CD4-positive, alpha-beta T cell treated with Interleukin-15 for 1 hour (primary cell): ENCODE data around the gene MMP28.

Source experiments
- DNase-seq: peaks from one replicate; pipeline ENCODE4 v3.0.0-alpha.2; 2020

Gene MMP28, protein sequence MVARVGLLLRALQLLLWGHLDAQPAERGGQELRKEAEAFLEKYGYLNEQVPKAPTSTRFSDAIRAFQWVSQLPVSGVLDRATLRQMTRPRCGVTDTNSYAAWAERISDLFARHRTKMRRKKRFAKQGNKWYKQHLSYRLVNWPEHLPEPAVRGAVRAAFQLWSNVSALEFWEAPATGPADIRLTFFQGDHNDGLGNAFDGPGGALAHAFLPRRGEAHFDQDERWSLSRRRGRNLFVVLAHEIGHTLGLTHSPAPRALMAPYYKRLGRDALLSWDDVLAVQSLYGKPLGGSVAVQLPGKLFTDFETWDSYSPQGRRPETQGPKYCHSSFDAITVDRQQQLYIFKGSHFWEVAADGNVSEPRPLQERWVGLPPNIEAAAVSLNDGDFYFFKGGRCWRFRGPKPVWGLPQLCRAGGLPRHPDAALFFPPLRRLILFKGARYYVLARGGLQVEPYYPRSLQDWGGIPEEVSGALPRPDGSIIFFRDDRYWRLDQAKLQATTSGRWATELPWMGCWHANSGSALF

DNA sequence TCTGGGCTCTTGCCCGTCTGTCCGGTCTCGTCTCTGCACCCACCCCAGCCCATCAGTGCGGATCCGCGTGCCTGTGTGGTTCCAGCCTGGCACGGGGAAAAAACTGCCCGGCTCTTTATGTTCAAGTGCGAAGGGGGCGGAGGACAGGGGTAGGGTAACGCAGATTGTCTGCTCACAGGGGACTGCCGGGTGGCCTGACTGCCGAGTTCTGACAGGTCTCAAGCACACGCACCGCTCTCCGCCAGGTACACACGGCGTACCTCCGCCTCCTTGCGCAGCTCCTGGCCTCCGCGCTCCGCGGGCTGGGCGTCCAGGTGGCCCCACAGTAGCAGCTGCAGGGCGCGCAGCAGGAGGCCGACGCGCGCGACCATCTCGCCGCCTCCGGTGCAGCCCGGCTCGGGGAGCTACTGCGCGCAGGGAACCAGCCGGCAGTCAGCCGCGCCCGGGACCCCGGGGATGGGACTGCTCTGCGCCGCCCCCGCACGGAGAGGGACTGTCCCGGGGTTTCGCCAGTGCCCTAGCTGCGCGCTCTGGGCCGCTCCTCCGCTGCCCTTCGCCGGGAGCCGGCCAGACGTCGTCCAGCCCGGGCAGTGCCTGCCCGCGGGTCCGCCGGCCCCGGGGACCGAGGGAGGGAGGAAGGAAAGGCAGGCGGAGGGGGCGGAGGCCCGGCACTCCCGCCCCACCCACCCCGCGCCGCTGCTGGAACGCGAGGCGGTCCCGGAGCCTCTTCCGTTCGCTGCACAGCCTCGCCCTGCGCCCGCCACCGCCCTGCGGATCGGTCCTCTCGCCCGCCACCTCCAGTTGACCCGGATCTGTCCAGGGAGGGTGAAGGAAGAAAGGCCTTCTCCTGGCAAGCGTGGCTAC, at the start of gene MMP28:
TSS of gene MMP28 (minus strand) at position 635 of the 864 bp plus-strand sequence. CDS start at position 371, 264 bp downstream.
- DNase-seq, result no peak

DNA sequence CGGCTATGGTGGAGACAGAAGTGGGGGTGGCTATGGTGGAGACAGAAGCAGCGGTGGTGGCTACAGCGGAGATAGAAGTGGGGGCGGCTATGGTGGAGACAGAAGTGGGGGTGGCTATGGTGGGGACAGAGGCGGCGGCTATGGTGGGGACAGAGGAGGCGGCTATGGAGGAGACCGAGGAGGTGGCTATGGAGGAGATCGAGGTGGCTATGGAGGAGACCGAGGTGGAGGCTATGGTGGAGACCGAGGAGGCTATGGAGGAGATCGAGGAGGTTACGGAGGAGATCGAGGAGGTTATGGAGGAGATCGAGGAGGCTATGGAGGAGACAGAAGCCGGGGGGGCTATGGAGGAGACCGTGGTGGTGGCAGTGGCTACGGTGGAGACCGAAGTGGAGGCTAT, 49.1 kb upstream of the MMP28 start:
- no peak for DNase-seq

DNA sequence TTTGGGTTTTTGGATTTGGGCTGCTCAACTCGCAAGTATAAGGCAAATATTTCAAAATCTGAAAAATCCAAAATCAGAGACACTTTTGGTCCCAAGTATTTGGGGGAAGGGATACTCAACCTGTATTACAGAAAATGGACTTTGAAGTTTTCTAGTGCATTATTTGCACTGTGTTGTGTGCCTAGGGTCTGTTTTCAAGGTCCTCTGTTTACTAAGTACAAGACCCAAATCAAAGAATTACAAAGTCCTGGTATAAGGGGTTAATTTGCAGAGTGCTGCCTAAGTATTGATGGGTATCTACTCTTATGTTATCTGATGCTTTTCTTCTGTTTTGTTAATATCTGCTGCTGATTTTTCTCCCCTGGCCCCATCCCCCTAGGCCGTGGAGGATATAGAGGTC, 48.3 kb upstream of the MMP28 start:
- DNase-seq, result no peak

DNA sequence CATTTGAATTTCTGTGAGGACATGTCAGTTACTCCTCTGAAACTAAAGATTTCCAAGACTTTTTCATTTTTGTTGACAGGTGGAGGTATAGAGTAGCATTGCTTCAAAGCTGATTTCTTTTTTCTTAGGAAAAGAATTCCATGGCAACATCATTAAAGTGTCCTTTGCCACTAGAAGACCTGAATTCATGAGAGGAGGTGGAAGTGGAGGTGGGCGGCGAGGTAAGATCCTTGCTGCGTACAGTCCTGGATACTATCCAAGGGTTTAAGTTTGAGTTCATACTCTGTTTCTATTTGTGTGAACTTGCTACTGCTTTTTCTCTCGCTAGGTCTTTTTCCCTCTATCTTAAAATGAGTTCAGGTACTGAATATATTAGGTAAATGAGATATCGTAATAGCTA, 46.8 kb upstream of the MMP28 start:
- no peak for DNase-seq

DNA sequence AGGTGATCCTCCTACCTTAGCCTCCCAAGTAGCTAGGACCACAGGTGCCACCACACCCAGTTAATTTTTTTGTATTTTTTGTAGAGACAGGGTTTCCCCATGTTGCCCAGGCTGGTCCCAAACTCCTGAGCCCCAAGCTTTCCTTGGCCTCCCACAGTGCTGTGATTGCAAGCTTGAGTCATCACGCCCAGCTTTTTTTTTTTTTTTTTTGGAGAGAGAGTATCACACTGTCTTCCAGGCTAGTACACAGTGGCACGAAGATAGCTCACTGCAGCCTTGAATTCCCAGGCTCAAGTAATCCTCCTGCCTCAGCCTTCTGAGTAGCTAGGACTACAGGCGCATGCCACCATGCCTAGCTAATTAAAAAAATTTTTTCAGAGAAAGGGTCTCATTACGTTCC, 46.1 kb upstream of the MMP28 start:
- DNase-seq, result no peak

DNA sequence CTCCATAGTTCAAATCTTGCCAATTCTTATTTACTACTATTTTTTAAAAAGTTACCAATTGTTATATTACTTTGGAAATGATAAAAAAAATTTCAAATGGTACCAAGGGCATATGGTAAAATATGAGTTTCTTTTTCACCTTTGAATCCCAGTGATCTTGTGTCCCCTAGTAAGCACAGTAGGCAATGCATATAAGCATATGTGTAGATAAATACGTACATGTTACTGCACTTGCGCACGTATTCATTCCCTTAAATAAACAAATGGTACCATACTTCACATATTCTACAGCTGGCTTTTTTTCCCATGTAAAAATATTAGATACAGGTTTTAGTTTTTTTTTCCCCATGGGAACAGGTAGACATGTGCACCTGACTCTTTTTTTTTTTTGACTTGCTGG, 45.7 kb upstream of the MMP28 start:
- DNase-seq, result no peak

DNA sequence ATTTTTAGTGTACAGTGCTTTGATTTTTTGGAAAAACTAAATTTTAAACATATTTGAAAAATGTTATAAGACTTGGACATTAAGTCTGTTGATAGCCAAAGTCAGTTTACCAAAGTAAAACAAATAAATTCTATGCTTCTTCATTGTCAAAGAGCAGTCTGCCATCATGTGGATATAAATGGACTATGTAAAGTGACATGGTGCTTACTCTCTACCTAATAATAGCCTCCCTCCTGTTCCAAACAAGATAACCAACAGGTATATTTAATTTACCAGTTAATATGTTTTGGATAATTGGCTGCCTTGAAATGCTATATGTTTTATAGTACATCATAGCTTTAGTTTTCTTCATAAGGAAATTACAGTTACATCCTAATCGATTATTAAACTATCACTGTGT, 29.8 kb upstream of the MMP28 start:
- DNase-seq, result no peak

DNA sequence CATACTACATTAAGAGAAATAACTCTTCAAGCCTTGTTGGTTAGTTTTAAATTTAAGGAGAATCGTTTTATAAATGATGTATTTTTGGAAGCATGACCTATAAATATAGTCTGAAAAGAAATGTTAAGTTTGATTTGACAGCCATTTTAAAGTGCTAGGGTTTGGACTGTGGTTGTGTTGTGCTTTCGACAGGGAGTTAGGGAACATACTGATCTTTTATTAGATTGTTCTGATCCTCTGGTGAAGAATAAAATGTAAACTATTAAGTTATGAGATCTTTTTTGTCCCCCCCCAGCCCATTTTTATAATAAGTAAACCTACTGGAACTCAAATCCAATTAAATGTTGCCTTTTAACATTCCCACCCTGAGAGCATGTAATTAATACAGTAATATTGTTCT, 25.9 kb upstream of the MMP28 start:
- no peak for DNase-seq

DNA sequence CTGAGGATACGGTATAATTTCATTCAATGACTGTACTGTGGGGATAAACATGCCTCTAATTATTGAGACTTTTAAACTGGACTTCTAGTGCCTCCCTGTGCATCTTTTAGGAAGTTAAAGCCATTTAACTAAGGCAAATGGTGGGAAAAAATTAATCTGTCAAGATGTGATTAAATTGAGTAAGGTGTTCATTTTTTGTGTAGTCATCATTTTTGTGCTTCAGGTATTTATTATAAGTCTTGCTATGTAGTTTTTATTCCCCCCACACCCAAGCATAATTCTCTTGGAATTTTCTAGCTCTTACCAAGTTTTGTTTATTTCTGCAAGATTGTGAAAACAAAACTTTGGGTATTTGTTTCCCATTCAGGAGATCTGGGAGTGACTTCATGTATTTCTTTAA, 24.0 kb upstream of the MMP28 start:
- DNase-seq, result no peak

DNA sequence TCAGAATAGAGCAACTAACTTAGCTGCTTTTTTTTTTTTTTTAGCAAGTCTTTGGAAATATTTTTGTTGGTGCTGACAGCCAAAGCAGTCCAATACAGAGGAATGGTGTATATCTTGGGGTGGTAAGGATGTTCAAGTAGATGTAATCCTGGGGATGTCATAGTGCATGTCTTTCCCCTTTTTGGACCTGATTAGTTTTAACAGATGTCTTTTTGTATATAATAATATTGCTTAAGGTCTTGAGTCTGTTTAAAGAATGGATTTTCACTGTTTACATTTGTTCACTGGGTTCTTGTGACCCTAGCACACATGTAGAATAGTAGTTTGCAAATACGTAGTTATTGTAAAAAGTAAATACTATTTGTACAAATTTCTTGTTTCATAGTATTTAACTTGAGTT, 21.8 kb upstream of the MMP28 start:
- no peak for DNase-seq

DNA sequence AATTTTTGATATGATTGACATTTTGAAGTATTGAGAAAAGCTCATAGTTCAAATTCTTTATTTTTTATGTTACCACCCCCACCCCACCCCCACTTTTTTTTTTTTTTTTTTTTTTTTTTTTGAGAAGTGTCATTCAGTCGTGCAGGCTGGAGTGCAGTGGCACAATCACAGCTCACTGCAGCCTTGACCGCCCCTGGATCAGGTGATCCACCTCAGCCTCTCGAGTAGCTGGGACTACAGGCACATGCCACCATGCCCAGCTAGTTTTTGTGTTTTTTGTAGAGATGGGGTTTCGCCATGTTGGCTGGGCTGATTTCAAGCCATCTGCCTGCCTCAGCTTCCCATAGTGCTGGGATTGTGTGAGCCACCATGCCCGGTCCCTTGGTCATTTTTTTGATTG, 21.3 kb upstream of the MMP28 start:
- DNase-seq, result no peak

DNA sequence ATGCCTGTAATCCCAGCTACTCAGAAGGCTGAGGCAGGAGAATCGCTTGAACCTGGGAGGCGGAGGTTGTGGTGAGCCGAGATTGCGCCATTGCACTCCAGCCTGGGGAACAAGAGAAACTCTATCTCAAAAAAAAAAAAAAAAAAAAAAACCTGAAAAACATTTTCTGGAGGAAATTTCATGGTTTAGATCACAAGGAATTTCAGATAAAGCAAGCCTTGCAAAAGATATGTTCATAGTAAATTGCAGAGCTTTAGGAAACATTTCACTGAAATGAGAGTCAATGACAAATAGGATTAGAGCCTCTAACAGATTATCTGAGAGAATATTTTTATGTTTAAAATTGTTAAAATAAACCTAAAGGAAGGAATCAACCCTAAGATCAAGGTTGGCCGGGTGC, 17.0 kb upstream of the MMP28 start:
- no peak for DNase-seq

DNA sequence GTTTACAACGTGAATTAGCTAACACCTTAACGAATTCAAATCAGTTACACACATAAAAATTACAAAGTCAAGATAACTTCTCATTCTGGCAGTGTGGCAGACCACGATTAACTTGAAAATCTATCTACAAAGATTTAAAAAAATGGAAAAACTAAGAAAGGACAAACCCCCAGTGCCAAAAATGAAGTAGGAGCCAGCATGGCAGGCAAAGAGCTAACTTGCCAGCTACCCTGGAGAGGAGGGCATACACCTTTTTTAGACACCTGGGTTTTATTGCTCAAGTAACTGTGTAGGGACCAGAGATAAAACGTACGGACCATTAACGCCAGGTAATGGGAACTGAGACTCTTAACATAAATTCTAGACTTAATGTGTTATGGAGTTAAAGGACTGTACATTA, 16.3 kb upstream of the MMP28 start:
- DNase-seq, result no peak

DNA sequence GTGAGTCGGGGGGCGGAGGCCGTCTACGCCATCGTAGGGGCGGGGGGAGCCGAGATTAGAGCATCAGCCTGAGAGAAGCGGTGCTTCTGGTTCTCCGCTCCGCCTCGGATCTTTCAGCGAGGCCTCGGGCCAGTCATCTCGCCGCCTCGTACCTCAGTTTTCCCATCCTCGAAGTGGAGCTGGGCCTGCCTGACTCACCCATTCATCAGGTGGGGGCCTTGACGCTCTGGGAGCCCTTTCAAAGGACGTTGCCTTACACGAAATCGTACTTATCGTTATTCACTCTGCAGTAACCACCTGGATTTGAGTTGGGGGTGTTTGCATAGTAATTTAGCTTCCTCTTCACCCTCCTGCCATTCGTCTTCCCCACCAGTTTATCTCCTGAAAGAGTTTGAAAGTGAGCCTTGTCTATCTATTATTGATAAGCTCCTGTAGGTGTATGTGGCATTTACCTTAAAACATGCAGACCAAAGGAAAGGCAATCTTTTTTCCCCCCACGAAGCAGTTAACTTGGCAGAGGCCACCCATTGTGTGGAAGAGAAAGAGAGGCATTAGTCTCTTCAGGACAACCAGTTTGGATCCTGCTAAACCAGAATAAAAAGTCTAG, 14.5 kb upstream of the MMP28 start:
- no peak for DNase-seq

DNA sequence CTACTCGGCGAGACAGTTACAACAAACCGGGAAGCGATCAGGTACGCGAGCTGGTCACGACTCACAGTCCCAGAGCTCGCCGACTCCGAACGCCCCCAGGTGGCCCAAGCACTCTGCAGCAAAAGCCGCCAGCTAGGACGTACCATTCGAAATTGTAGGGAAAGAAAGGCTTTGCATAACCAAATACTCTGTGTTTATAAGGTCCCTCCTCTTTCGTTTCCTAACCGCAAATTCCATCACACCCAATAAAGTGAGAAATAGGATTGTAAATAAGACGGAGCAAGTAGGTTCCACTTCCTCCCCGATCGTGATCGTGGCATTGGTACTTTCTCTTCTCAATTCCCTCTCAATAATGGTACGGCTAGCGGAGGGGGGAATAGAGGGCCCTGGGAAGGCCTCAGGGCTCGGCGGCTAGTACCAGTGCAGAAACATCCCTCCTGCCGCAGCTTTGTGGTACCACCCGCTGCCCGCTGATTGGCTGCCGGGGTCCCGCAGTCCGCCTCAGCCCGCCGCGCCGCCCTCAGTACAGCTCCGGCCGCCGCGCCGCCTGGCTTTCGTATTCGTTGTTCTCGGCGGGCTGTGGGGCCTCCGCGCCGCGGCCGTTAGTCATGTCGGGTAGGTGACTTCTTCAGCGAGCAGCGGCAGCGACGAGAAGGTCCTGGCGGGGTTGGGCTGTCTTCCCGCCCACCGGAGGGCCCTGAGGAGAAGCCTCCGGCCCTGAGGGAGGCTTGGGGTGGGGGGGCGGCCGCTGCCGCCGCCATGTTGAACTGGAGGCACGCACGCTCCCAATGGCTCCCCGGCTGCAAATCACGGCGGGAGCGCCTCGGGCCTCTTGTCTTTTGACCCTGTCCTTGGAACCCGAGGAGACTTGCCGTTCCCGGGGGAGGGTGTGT, 13.8 kb upstream of the MMP28 start, which contains the start of gene TAF15:
TSS of gene TAF15 (plus strand) at position 523 of the 893 bp plus-strand sequence. CDS start at position 609, 86 bp downstream.
- peak; percentile 97 for DNase-seq

DNA sequence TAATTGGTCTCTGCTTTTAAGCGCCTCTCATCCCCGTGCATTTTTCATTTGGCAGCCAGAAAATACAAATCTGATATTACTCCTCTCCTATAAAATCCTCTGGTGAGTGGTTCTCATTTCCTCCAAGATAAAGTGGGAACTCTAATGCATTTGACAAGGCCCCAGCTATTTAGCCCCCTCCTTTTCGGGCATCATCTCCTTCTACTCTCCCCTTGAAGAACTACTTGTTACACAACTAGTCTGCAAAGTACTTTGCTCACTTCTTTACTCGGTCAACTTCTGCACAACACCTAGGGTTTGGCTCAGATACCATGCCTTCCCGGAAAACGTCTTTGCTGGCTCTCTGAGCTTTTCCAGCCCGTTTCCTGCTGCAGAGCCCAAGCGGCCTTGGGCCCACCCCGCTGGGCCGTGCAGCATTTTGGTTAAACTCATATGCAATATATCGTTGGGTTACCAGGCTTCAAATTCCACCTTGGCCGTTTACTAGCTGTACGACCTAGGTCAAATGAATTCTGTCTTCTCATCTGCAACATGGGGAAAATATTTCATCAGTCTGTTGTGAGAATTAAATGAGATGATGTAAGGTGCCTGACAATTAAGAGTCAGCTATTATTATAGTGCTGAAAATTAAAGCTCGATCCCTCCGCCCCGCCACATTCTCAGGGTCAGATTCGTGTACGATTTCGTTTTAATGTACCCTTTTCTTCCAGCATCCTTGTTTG, 13.0 kb upstream of the MMP28 start:
- DNase-seq, result no peak

DNA sequence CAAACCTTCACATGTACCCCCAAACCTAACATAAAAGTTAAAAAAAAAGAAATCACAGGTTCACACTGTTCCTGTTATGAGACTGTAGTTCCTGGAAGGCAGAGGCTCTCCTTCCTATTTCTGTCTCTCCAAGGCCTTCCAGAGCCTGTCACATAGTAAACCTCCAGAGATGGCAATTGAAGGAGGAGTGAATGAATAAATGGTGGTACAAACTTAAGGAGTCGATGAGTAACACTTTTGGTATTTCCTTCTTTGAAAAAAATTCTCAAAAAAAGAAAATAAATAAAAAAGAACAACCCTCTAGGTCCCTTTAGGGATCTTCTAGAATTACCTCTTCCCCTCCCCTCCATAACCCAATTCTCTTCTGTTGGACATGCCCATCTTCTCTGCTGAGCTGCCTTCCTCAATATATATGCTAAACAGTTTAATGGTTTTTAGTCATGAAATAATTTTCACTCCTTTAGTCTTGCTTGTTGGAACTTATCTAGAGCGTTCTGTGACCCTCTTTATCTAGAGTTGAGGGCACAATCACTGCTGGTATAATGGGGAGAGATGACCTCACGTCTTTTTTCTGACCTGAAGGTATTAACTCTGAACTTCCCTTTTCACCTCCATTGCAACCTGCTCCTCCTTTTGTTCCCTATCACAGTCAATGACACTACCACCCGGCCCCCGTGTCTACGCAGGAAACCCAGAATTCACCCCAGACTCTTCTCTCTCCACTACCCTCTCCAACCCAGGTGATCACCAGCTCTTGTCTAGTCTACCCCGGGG, 12.1 kb upstream of the MMP28 start:
- no peak for DNase-seq

DNA sequence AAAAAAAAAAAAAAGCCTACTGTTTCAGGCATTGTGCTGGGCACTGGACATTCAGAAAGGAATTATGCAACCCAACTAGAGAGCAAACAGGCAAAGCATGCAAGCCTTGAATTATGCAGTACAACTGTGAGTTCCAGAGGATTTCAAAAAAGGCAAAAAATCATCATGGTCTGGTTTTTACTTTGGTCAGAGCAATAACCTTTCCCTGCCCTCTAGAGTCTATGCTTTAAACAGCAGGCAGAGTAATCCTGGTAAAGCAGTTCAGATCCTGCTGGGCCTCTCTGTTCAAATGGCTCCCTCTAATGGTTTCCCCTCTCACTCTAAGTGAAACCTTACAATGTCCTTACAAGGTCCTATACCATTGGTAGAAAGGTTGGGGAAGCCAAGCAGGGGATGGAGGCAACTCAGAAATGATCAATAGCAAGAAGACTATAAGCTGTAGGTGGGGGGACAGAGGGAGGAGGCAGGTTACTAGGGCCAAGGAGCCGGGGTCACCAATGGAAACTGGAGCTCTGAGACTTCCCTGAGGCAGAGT, 9.3 kb upstream of the MMP28 start:
- peak; percentile 60 for DNase-seq

DNA sequence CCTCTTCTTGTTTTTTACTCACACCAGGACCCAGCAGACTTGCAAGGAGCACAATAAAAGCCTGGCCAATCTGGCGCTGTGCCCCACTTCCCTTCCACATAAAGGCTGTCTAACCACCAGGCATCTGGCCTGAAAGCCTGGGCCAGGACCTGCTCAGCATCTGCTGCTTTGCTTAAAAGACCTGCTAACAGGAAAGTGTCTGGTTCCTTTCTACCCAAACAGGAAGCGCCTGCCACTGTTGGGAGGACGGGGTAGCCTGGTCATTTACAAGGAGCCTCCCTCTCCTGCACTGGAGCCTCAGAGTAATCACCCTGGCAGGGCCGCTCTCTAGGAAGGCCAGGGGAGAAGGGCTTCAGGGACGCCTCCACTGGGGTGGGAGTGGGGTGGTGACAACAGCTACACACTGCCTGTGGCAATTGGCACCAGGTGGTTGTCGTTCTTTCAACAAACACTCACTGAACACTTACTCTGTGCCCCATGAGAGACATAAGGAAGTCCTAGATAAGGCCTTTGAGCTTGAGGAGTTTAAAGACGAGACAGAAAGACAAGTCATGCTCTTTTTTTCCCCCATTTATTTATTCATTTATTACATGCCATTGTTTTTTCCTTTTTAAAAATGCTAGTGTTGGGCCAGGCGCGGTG, 6.3 kb upstream of the MMP28 start:
- peak; percentile 37 for DNase-seq

DNA sequence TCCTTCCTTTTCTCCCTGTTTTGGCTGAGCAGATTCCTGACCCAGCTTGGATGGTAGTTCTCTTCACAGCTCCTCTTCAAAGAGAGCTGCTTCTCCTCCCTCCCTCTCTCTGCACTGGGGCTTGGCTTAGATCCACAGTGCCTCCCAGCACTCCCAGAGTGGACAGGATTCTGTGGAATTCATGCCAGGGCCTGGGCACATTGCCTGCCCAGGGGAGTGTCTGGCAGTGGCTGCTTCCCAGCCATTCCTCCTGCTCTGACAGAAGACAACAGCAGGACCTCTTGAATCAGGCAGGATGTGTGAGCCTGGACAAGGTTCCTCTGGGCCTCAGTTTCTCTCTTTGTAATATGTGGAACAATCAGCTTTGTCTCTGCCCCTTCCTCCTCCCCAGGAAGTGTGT, 4.5 kb upstream of the MMP28 start:
- DNase-seq, result no peak
